GM18873 (cell line): Measurements from ENCODE around the gene LRRC55.

Source experiments
- ATAC-seq: cut with Tn5 transposase; IDR thresholded peaks from one replicate; pipeline ENCODE4 v1.9.1; 2021; ENCODE audit warnings: mild to moderate bottlenecking, moderate library complexity, moderate number of reproducible peaks; ENCODE audit not compliant: unreplicated experiment, low FRiP score

LRRC55 gene

GRCh38 chr11:57197762-57198161 lies 16.0 kb downstream of the LRRC55 start:
- no peak for ATAC-seq

- no peak for ATAC-seq
Observed at GRCh38 chr11:57199330-57199729, 17.6 kb downstream of the LRRC55 start.

GRCh38 chr11:57200917-57201316 lies 19.2 kb downstream of the LRRC55 start:
- ATAC-seq, result no peak

GRCh38 chr11:57202281-57202680 lies 20.5 kb downstream of the LRRC55 start:
- no peak for ATAC-seq

- ATAC-seq, result no peak
Observed at GRCh38 chr11:57203359-57203758, 21.6 kb downstream of the LRRC55 start.

- ATAC-seq, result no peak
Observed at GRCh38 chr11:57203882-57204480, 22.2 kb downstream of the LRRC55 start.

GRCh38 chr11:57205041-57205641 lies 23.4 kb downstream of the LRRC55 start:
- ATAC-seq, result no peak

GRCh38 chr11:57207168-57207567 lies 25.4 kb downstream of the LRRC55 start:
- no peak for ATAC-seq

- ATAC-seq, result no peak
Observed at GRCh38 chr11:57210781-57211180, 29.0 kb downstream of the LRRC55 start.

GRCh38 chr11:57213342-57214097 lies 31.8 kb downstream of the LRRC55 start:
- ATAC-seq, result no peak

- ATAC-seq, result no peak
Observed at GRCh38 chr11:57214098-57214417, 32.3 kb downstream of the LRRC55 start.

- no peak for ATAC-seq
Observed at GRCh38 chr11:57214494-57214893, 32.7 kb downstream of the LRRC55 start.

GRCh38 chr11:57216463-57216862 lies 34.7 kb downstream of the LRRC55 start:
- ATAC-seq, result no peak

GRCh38 chr11:57217053-57217452 lies 35.3 kb downstream of the LRRC55 start:
- ATAC-seq, result no peak

GRCh38 chr11:57219021-57219627 lies 37.4 kb downstream of the LRRC55 start:
- ATAC-seq, result no peak

- ATAC-seq, result no peak
Observed at GRCh38 chr11:57222239-57222638, 40.5 kb downstream of the LRRC55 start.

GRCh38 chr11:57223601-57224000 lies 41.8 kb downstream of the LRRC55 start:
- ATAC-seq, result no peak

GRCh38 chr11:57224128-57224527 lies 42.4 kb downstream of the LRRC55 start:
- no peak for ATAC-seq

GRCh38 chr11:57224537-57224936 lies 42.8 kb downstream of the LRRC55 start:
- no peak for ATAC-seq

- ATAC-seq, result no peak
Observed at GRCh38 chr11:57228600-57228999, 46.8 kb downstream of the LRRC55 start.

- ATAC-seq, result no peak
Observed at GRCh38 chr11:57230316-57230715, 48.6 kb downstream of the LRRC55 start.
